Measurements from ENCODE around the gene MFSD12.
A peak's percentile ranks its signal among the peaks of the same experiment; 100 is the strongest.
"Not testable (repeated sequence)": the region's sequence is repeated elsewhere in the genome, so short reads cannot be mapped to it uniquely, and the experiment has no call there.

MFSD12 gene

GRCh38 chr19:3584036-3584802 lies 26.8 kb upstream of the MFSD12 start:
- DNase-seq (ENCODE audit: low read depth) = not testable (repeated sequence)

GRCh38 chr19:3581792-3582191 lies 24.4 kb upstream of the MFSD12 start:
- not testable (repeated sequence) for DNase-seq (ENCODE audit: low read depth)

- peak; percentile 93 for DNase-seq (ENCODE audit: low read depth)
These were observed 23.0 kb upstream of the MFSD12 start for GRCh38 chr19:3580156-3580934.

- no peak for DNase-seq (ENCODE audit: low read depth)
These were observed 21.0 kb upstream of the MFSD12 start for GRCh38 chr19:3578390-3578789.

GRCh38 chr19:3577723-3578344 lies 20.4 kb upstream of the MFSD12 start:
- DNase-seq (ENCODE audit: low read depth) = no peak

GRCh38 chr19:3576696-3577443 lies 19.5 kb upstream of the MFSD12 start:
- DNase-seq (ENCODE audit: low read depth) = peak; percentile 72

GRCh38 chr19:3575949-3576673 lies 18.7 kb upstream of the MFSD12 start:
- DNase-seq (ENCODE audit: low read depth) = no peak

GRCh38 chr19:3575260-3575741 lies 17.9 kb upstream of the MFSD12 start:
- peak; percentile 51 for DNase-seq (ENCODE audit: low read depth)

- peak; percentile 94 for DNase-seq (ENCODE audit: low read depth)
These were observed 16.7 kb upstream of the MFSD12 start for GRCh38 chr19:3573858-3574637.

- no peak for DNase-seq (ENCODE audit: low read depth)
These were observed 15.9 kb upstream of the MFSD12 start for GRCh38 chr19:3573162-3573857.

GRCh38 chr19:3572855-3573161 lies 15.4 kb upstream of the MFSD12 start, which contains the start of gene HMG20B:
Gene HMG20B (plus strand): TSS chr19:3572944. CDS start chr19:3573310, 366 bp downstream.
- no peak for DNase-seq (ENCODE audit: low read depth)

GRCh38 chr19:3572132-3572854 lies 14.9 kb upstream of the MFSD12 start:
- DNase-seq (ENCODE audit: low read depth) = peak; percentile 99

GRCh38 chr19:3570606-3571011 lies 13.2 kb upstream of the MFSD12 start:
- DNase-seq (ENCODE audit: low read depth) = no peak

- DNase-seq (ENCODE audit: low read depth) = not testable (repeated sequence)
These were observed 12.7 kb upstream of the MFSD12 start for GRCh38 chr19:3570042-3570441.

- DNase-seq (ENCODE audit: low read depth) = peak; percentile 86
These were observed 7.8 kb upstream of the MFSD12 start for GRCh38 chr19:3565139-3565538.

GRCh38 chr19:3563709-3564524 lies 6.5 kb upstream of the MFSD12 start:
- DNase-seq (ENCODE audit: low read depth) = no peak

GRCh38 chr19:3556978-3557460 lies 367 bp downstream of the MFSD12 start:
- no peak for DNase-seq (ENCODE audit: low read depth)

GRCh38 chr19:3556423-3556977 lies 886 bp downstream of the MFSD12 start:
- no peak for DNase-seq (ENCODE audit: low read depth)

Data from amniotic epithelial cell (primary cell).